MCF 10A (cell line): ENCODE measurements around the gene B9D1. TPM values are rescaled to one million over a fixed set of nuclear protein-coding genes. Genes with fewer than 3 reads are reported as not detected.

Source experiments
- BruUV-seq: library from RNA; stranded (reverse); fragments of 400-500 nt; replicated peaks from 2 replicates; lab custom pipeline; 2021; lab: Mats Ljungman, UMichigan
- CTCF ChIA-PET: fragments of 300-600 bp; sonication (Branson Sonifier 250); formaldehyde crosslinking; extraction: SDS; loops from one replicate; lab custom pipeline; 2021; ENCODE audit warnings: antibody characterized with exemption, inconsistent platforms; lab: Yijun Ruan, JAX
- POLR2A ChIA-PET: fragments of 300-600, 350-650 bp; sonication (Branson Sonifier 250); formaldehyde crosslinking; extraction: SDS; loops from one replicate; lab custom pipeline; 2020; ENCODE audit warnings: antibody characterized with exemption, inconsistent platforms; lab: Yijun Ruan, JAX
- DNase-seq: peaks from one replicate; pipeline ENCODE4 v3.0.0-alpha.2; 2018; ENCODE audit not compliant: unreplicated experiment
- H3K27ac Mint-ChIP-seq: one replicate; pipeline ENCODE4 v1.8.0; 2022; ENCODE audit warnings: mild to moderate bottlenecking, low read depth, mixed read lengths; ENCODE audit not compliant: unreplicated experiment
- H3K27me3 Mint-ChIP-seq: one replicate; pipeline ENCODE4 v1.8.0; 2022; ENCODE audit warnings: mixed read lengths; ENCODE audit not compliant: insufficient read depth, unreplicated experiment
- H3K36me3 Mint-ChIP-seq: one replicate; pipeline ENCODE4 v1.8.0; 2022; ENCODE audit warnings: mild to moderate bottlenecking, moderate library complexity, mixed read lengths; ENCODE audit not compliant: insufficient read depth, unreplicated experiment
- H3K4me1 Mint-ChIP-seq: one replicate; pipeline ENCODE4 v1.8.0; 2022; ENCODE audit warnings: mixed read lengths; ENCODE audit not compliant: insufficient read depth, unreplicated experiment
- H3K4me3 Mint-ChIP-seq: one replicate; pipeline ENCODE4 v1.8.0; 2022; ENCODE audit warnings: mild to moderate bottlenecking, moderate library complexity, mixed read lengths; ENCODE audit not compliant: unreplicated experiment
- H3K9me3 Mint-ChIP-seq: one replicate; pipeline ENCODE4 v1.8.0; 2022; ENCODE audit warnings: mixed read lengths; ENCODE audit not compliant: unreplicated experiment
- intact Hi-C: fragments of 100-400 bp; cut with micrococcal nuclease; formaldehyde crosslinking; loops from 2 replicates; pipeline ENCODE4 v1.14.1; 2022
- total RNA-seq: library from RNA; stranded (reverse); gene quantifications from 2 replicates; pipeline ENCODE4 v1.2.3, GENCODE V29; 2022
- TF ChIP-seq, protein P1 (sequence below): fragments of 200-600 bp; IDR thresholded peaks from one replicate; pipeline ENCODE4 v1.8.0; 2022; ENCODE audit warnings: antibody characterized with exemption, mild to moderate bottlenecking; ENCODE audit not compliant: unreplicated experiment

The B9D1 gene
- total RNA-seq, 1 experiment from 2014 or later: 33.0 TPM

DNA sequence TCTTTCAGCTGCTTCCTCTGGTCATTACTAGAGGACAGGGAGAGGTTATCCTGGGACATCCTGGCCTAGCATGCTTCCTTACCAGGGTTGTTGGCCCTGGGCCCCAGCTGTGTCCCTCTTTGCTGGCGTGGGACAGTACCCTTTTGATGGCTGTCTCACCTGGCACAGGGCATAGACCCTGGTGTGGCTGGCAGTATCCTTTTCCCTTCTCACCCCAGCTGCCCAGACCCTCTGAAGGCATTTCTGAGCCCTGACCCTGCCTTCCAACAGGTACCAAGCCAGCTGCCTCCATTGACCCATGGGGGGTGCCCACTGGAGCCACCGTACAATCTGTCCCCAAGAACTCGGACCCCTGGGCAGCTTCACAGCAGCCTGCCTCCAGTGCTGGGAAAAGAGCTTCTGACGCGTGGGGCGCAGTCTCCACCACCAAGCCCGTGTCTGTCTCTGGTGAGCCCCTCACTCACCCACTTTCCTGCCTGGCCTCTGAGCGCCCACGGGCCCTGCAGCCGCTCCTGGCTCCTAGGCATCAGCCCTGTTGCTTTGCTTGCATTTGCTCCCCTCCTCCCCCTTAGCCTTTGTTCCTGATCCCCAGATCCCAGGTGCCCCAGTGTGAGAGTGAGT lies 34.0 kb downstream of the B9D1 start:
- peak overlapping the region; percentile 16 for H3K27ac Mint-ChIP-seq
- peaks cover 25% of the 10 kb centered on the region for H3K4me1 Mint-ChIP-seq
- peaks cover 6% of the 10 kb centered on the region for H3K36me3 Mint-ChIP-seq
- peaks cover 4% of the 10 kb centered on the region for H3K9me3 Mint-ChIP-seq
- TF ChIP-seq, protein P1, sequence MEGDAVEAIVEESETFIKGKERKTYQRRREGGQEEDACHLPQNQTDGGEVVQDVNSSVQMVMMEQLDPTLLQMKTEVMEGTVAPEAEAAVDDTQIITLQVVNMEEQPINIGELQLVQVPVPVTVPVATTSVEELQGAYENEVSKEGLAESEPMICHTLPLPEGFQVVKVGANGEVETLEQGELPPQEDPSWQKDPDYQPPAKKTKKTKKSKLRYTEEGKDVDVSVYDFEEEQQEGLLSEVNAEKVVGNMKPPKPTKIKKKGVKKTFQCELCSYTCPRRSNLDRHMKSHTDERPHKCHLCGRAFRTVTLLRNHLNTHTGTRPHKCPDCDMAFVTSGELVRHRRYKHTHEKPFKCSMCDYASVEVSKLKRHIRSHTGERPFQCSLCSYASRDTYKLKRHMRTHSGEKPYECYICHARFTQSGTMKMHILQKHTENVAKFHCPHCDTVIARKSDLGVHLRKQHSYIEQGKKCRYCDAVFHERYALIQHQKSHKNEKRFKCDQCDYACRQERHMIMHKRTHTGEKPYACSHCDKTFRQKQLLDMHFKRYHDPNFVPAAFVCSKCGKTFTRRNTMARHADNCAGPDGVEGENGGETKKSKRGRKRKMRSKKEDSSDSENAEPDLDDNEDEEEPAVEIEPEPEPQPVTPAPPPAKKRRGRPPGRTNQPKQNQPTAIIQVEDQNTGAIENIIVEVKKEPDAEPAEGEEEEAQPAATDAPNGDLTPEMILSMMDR: no peak
- ChIA-PET POLR2A (interaction anchor here (1.3 kb wide), 1 partner anchor 13 kb away, joined by 3 read pairs; no protein-coding TSS in a partner anchor), CTCF (interaction anchor here (0.6 to 1.4 kb wide), 3 partner anchors 16 to 647 kb away, joined by 3 to 4 read pairs (median 3); partner anchors contain the start of gene B9D1)
- intact Hi-C loops: no loop called here
- H3K27me3 Mint-ChIP-seq: no peaks in the 10 kb centered on the region
- DNase-seq: no peak
- BruUV-seq: no TSS peak
- H3K4me3 Mint-ChIP-seq: no peak overlapping the region

DNA sequence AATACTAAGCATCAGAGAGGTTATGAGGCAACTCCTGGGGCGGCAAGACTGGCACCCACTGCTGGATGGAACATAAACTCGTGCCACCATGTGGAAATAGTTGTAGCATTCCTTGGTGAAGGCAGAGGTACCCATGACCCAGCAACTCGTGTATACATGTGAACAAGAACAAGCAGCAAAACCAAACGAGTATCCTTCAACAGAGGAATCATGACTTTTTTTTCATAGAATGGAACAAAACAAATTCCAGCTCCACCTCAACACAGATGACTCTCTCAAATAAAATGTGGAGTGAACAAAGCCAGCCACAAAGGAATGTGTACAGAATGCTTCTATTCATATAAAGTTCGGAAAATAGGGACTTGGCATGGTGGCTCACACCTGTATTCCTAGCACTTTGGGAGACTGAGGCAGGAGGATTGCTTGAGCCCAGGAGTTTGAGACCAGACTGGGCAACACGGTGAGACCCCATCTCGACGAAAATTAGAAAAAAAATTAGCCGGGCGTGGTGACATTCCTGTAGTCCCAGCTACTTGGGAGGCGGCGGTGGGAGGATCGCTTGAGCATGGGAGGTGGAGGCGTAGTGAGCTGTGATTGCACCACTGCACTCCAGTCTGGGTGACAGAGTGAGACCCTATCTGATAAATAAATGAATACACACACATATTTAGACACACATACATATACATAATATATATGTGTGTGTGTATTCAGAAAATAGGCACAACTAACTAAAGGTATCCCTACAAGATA lies 35.3 kb downstream of the B9D1 start:
- ChIA-PET CTCF (interaction anchor here (1.3 kb wide), 1 partner anchor 25 kb away, joined by 5 read pairs; no protein-coding TSS in a partner anchor), POLR2A (interaction anchor here (0.7 to 1.3 kb wide), 8 partner anchors 14 to 176 kb away, joined by 3 to 4 read pairs (median 3); partner anchors contain the start of gene MAPK7)
- H3K4me3 Mint-ChIP-seq: peak overlapping the region; percentile 70
- peaks cover 8% of the 10 kb centered on the region for H3K9me3 Mint-ChIP-seq
- no TSS peak for BruUV-seq
- peaks cover 19% of the 10 kb centered on the region for H3K4me1 Mint-ChIP-seq
- peak; percentile 77 for DNase-seq
- H3K27me3 Mint-ChIP-seq: no peaks in the 10 kb centered on the region
- H3K27ac Mint-ChIP-seq: peak overlapping the region; percentile 97
- intact Hi-C loops: no loop called here
- TF ChIP-seq, protein P1: no peak
- H3K36me3 Mint-ChIP-seq: peaks cover 7% of the 10 kb centered on the region

DNA sequence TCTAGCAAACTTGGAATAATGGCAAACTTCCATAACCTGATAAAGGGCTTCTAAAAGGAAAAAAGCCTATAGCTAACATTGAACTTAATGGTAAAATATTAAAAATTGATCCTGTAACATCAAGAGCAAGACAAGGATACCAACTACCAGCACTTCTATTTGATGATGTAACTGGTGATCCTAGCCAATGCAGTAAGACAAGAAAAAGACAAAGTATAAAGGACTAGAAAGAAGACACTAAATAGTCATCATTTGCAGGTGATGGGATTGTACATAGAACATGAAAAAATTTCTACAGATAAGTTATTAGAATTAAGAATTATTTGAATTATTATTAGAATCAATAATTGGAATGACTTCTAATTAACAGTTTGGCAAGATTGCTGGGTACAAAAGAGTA lies 37.0 kb downstream of the B9D1 start:
- no peak overlapping the region for H3K4me3 Mint-ChIP-seq
- ChIA-PET CTCF (no interaction called here), POLR2A (no interaction called here)

More for the DNA sequence above, 37.0 kb downstream of the B9D1 start:
- no peak for DNase-seq
- Mint-ChIP-seq H3K27me3 (no peaks in the 10 kb centered on the region), H3K4me1 (peaks cover 19% of the 10 kb centered on the region), H3K36me3 (peaks cover 11% of the 10 kb centered on the region), H3K9me3 (peaks cover 8% of the 10 kb centered on the region), H3K27ac (no peak overlapping the region)
- BruUV-seq: no TSS peak
- TF ChIP-seq, protein P1: no peak
- intact Hi-C loops: no loop called here
